ENCODE results near the gene ELMO3. TPM values are rescaled to one million over a fixed set of nuclear protein-coding genes. Genes with fewer than 3 reads are reported as not detected.

The ELMO3 gene
- total RNA-seq, 1 experiment from 2014 or later: 0.90 TPM

GRCh38 chr16:67243481-67243880 lies 44.5 kb downstream of the ELMO3 start:
- in situ Hi-C loops (cut with HindIII; ENCODE audit: low pct_unique_long_range_greater_than_20kb, low sequenced_read_pairs): no loop called here
- no peak for DNase-seq (ENCODE audit: low read depth, low spot score)

- in situ Hi-C loops (cut with HindIII; ENCODE audit: low pct_unique_long_range_greater_than_20kb, low sequenced_read_pairs): no loop called here
- DNase-seq (ENCODE audit: low read depth, low spot score): peak; percentile 79
These were observed 45.7 kb downstream of the ELMO3 start for GRCh38 chr16:67244387-67245185.

- in situ Hi-C loops (cut with HindIII; ENCODE audit: low pct_unique_long_range_greater_than_20kb, low sequenced_read_pairs): no loop called here
These were observed 46.3 kb downstream of the ELMO3 start for GRCh38 chr16:67245186-67245585.

GRCh38 chr16:67245674-67246080 lies 46.7 kb downstream of the ELMO3 start:
- in situ Hi-C loops (cut with HindIII; ENCODE audit: low pct_unique_long_range_greater_than_20kb, low sequenced_read_pairs): no loop called here
- no peak for DNase-seq (ENCODE audit: low read depth, low spot score)

More at GRCh38 chr16:67245186-67245585, 46.3 kb downstream of the ELMO3 start:
- no peak for DNase-seq (ENCODE audit: low read depth, low spot score)

GRCh38 chr16:67246081-67246755 lies 47.3 kb downstream of the ELMO3 start:
- in situ Hi-C loops (cut with HindIII; ENCODE audit: low pct_unique_long_range_greater_than_20kb, low sequenced_read_pairs): no loop called here
- peak; percentile 59 for DNase-seq (ENCODE audit: low read depth, low spot score)

- in situ Hi-C loops (cut with HindIII; ENCODE audit: low pct_unique_long_range_greater_than_20kb, low sequenced_read_pairs): no loop called here
- no peak for DNase-seq (ENCODE audit: low read depth, low spot score)
These were observed 47.8 kb downstream of the ELMO3 start for GRCh38 chr16:67246756-67247191.

GRCh38 chr16:67247192-67248072 lies 48.5 kb downstream of the ELMO3 start, which contains the start of gene FHOD1:
TSS of gene FHOD1 (minus strand) at chr16:67247481. CDS start at chr16:67247410, 71 bp downstream.
- DNase-seq (ENCODE audit: low read depth, low spot score): peak; percentile 92
- in situ Hi-C loops (cut with HindIII; ENCODE audit: low pct_unique_long_range_greater_than_20kb, low sequenced_read_pairs): no loop called here

GRCh38 chr16:67248073-67248400 lies 49.1 kb downstream of the ELMO3 start:
- in situ Hi-C loops (cut with HindIII; ENCODE audit: low pct_unique_long_range_greater_than_20kb, low sequenced_read_pairs): no loop called here
- DNase-seq (ENCODE audit: low read depth, low spot score): peak; percentile 14

GRCh38 chr16:67248401-67249177 lies 49.7 kb downstream of the ELMO3 start, which contains the start of gene SLC9A5:
TSS of gene SLC9A5 (plus strand) at chr16:67248979. CDS start at chr16:67249015, 36 bp downstream.
- in situ Hi-C loops (cut with HindIII; ENCODE audit: low pct_unique_long_range_greater_than_20kb, low sequenced_read_pairs): no loop called here
- DNase-seq (ENCODE audit: low read depth, low spot score): no peak

- in situ Hi-C loops (cut with HindIII; ENCODE audit: low pct_unique_long_range_greater_than_20kb, low sequenced_read_pairs): no loop called here
- no peak for DNase-seq (ENCODE audit: low read depth, low spot score)
These were observed 50.5 kb downstream of the ELMO3 start for GRCh38 chr16:67249178-67250044.

GRCh38 chr16:67250045-67250327 lies 51.1 kb downstream of the ELMO3 start:
- in situ Hi-C loops (cut with HindIII; ENCODE audit: low pct_unique_long_range_greater_than_20kb, low sequenced_read_pairs): no loop called here
- DNase-seq (ENCODE audit: low read depth, low spot score): no peak

GRCh38 chr16:67252609-67253497 lies 53.9 kb downstream of the ELMO3 start:
- DNase-seq (ENCODE audit: low read depth, low spot score): no peak
- in situ Hi-C loops (cut with HindIII; ENCODE audit: low pct_unique_long_range_greater_than_20kb, low sequenced_read_pairs): no loop called here

Measured in SK-MEL-5 (cell line).